Heart left ventricle (tissue), 13 donors: ENCODE data around the gene SAMD15.

Source experiments
- CTCF ChIP-seq, 12 donors: fragments of 200-600 bp; sonication (generic) in 4 of 12; IDR thresholded peaks; one replicate each; pipeline versions ENCODE4 v1.5.0 to v1.8.0; 2018 to 2022; ENCODE audit warnings: antibody characterized with exemption in 12 of 12, mild to moderate bottlenecking in 5 of 12
- POLR2A ChIP-seq, 2 donors: fragments of 450-650 bp; IDR thresholded peaks; one replicate each; pipeline ENCODE4 v1.6.1; 2017; ENCODE audit warnings: antibody characterized with exemption in 2 of 2, mild to moderate bottlenecking in 2 of 2, moderate library complexity in 2 of 2
- donor health status: ischemic (EF 13 %, LVEDD 7.1; RV severe dilation, severe dysfunction).
- donor health status: DM: no; HTN: yes; CAD: no.
- donor health status: DM: no; HTN: no; CAD: no.
- donor health status: ischemic (EF 25% LVEDD 6.9; RV normal size, moderate dysfunction).
- donor health status: ischemic (EF 25% LVEDD 5.7; RV mildly dilated, moderate dysfunction).
- donor health status: ischemic (EF 35%, LVEDD 5.7; RV mildly dilated, moderate dysfunction).
- donor health status: nonischemic (EF 11% LVEDD 7.7; RV severe dilation, severe dysfunction).
- donor health status: DM: yes; HTN: yes; CAD: no.
- donor health status: PGD.
- donor health status: ischemic (EF 29% LVEDD 5.4; RV normal size, mild dysfunction).
- donor health status: nonischemic (EF 23%, LVEDD 6.1; RV moderate dilation, normal function).

GRCh38 chr14:77406718-77407117 is 29.5 kb downstream of the SAMD15 start:
- TF ChIP-seq POLR2A (IDR thresholded peaks at IDR 0.05): no peak
- no peak for TF ChIP-seq CTCF (IDR thresholded peaks at IDR 0.05)
